ENCODE data around the gene TRMO.

Gene TRMO

DNA sequence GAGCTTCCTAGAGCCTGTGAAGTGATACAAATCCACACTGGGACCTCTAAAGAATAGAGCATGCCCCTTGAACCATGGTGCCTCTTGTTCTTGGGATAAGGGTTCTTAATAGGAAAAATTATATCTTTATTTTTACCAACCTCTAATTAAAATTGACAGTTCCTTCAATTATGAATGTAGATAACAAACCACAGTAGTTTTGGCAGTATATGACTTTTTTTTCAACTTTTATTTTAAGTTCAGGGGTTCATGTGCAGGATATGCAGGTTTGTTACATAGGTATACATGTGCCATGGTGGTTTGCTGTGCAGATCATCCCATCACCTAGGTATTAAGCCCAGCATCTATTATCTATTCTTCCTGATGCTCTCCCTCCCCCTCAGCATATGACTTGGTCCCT is 14.7 kb upstream of the TRMO start:
- FAIRE-seq: no peak

DNA sequence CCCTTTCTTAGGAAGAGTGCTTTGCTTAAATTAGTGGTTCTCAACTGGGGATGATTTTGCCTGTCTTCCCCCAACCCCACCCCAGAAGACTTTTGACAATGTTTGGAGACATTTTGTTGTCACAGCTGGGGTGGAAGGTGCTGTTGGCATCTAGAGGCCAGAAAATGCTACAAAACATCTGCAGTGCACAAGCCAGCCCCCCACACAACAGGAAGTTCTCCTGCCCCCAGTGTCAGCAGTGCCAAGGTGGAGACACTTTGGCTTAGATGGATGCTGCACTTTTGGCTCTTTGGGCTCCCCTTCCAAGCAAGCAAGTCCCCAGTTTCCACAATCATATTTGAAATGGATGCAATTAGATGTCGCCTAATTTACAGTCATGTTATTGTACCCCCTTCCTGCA is 13.0 kb upstream of the TRMO start:
- FAIRE-seq: no peak

DNA sequence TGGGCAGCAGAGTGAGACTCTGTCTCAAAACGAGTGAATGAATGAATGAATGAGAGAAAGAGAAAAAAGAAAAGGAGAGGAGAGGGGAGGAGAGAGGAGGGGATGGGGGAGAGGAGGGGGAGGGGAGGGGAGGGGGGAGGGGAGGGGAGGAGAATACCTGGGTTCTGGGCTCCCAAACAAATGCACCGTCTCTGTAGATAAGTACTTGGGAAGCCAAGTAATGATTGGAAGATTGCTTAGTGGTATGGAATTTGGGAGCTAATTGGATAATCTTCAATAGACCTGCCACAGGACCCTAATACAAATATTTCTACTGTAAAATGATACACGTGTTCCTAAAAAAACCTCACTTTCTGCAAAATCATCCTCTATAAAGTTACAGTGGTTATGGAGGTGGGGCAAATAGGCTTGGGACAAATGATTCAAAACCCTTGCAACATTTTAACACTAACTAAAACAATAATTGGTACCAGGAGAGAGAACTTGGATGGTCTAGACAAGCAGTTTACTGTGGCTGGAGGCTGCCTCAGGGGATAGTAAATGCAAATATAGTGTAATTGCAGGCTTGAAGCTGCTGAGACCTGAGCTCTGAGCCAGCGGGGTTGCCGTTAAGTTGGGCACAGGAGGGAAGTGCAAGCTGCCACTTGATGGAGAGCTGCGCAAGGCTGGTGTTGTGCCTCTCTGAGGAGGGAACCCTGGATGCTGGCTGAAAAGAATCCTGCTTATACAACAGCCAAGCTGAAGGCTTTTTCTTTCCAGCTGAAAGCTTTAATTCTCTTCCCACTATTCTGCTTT is 12.2 kb upstream of the TRMO start:
- no peak for FAIRE-seq

DNA sequence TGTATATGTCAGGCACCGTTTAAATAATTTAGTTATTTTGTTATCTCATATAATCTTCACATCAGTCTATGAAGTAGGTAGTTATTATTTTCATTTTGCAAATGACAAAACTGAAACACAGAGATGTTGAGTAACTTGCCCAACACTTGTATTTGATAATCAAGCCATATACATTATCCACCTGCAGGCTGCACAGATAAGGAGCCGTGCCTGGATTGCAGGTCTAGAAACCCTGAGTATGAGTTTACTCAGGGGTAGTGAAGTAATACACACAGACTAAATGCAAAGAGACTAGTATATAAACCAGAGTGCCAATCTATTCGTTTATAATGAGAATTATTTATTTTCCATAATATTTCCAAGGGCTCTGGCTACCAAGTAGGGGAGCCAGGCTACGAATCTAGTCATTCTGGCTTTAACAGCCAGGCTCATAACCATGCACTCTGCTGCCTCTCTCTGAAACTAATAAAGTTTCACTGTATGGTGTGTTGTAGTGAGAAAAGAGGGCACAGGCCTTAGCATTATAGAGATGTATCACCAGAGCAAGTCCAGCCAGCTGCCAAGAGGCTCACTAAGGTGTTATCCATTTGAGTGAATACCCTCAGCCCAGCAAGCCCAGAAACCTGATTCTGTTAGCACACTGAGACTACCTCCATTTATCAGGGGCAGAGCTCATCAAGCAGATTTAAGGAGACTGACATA is 11.1 kb upstream of the TRMO start:
- no peak for FAIRE-seq

DNA sequence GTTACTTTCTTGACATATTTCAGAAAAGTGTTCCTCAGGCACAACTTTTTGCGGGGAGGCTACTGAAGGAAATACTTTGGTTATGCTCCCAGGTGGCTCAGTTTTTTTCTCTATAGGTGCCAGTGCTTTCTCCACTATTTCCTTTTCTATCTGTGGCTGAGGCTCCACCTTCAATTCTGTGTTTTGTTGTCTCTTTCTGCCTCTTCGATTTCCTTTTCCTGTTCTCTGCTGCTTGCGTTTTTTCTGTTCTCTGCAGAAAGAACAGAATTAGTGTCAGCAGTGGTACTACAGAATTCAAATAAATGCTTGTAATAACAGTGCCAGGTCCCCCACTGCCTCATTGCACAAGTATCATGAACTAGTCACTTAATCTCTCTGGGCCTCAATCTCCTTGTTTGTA is 8.7 kb upstream of the TRMO start:
- no peak for FAIRE-seq

DNA sequence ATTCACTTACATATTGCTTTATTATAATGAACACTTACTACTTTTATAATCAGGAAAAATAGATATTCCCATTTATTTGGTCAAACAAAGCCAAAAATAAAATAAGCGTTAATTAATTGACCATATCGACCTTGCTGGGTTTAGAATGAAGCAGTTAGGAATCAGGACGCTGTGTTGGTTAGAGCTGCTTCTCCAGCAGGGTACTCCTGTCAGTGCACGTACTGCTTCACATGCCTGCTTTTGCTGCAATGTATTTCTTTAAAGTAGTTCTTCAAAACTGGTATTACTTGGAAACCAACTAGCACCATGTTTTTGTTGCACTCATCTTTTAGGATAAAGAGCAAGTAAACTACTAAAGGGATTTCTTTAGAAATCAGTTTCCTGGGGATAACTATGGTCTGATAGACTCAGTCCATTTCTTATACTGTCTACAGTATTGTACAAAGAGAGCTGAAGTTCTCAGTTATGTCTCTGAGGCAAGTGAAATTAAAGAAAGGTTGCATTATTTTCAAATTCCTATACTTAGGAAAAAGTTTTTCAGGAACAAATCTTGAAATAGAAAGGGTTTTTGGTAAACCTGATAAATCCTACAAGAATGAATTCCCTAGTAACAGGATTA is 6.8 kb upstream of the TRMO start:
- FAIRE-seq: no peak

DNA sequence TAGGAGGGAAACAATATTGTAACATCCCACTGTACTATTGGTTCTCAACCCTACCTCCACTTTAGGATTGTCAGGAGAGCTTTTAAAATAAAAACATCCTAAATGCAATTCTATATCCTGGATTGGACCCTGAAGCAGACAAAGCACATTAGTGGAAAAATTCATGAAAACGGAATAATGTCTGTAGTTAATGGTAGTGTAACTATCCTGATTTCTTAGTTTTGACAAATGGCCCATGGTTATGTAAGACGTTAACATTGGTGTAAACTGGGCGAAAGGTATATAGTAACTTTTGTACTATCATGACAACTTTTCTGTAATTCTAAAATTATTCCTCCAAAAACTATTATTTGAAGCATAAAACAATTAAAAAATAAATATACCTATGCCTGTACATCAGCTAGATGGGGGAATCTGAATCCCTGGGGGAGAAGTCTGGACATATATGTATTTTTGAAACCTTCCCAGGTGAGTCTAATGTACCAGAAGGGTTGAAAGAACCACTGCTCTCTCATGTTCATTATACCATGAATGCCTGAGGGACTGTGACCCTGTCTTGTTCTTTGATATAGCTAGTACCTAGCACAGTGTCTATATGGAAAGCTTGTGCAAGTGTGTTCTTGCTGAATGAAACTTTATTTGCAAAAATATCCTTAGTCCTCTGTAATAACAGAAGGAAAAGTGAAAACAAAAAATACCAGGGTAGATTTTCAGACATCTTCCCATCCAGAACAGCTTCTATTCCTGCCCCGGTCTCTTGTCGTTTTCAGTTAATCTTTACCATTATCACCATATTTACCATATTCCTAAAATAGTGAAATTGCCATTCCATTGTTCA is 3.4 kb upstream of the TRMO start:
- FAIRE-seq: no peak

DNA sequence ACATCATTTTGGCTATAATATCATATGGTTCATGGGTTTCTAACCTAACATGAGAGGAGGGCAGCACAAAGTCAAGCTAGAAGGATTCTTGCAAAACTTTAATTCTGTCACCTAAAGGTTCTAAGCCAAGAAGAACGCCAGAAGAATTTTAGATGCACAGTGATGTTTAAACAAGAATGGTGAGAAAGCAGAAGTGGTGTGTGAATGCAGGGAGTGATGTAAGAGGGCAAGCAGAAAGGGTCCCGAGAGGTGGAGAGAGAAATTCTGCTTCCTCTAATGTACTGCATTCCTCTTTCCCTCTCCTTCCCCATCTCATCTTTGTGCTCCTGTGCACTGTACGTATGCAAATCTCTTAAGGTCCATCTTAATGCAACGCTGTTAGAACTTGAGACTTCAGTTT is 2.1 kb upstream of the TRMO start:
- FAIRE-seq: no peak

DNA sequence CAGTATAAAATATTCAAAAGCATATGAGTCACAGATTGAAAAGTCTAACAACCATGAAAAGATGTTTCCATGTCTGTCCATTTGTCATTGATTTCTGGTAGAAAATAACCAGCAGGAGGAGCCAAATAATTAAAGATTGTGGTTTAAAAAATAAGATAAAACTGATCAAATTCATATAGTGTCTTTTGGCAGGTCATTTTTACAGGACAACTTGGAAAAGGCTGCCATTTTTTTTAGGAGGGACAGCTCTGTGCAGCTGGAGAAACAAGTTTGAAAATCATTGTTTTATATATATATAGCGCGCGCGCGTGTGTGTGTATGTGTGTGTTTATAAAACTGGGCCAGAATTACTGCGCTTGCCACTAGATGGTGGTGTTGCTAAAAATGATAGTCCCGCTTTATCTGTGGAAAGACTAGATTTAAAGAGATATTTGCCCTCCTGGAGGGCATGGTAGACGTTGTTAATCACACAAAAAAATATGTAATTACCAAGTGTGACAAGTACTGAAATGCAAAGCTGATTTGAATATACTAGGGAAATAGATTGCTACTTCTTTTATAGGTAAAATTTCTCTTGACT is 1.3 kb upstream of the TRMO start:
- peak; percentile 51 for FAIRE-seq

DNA sequence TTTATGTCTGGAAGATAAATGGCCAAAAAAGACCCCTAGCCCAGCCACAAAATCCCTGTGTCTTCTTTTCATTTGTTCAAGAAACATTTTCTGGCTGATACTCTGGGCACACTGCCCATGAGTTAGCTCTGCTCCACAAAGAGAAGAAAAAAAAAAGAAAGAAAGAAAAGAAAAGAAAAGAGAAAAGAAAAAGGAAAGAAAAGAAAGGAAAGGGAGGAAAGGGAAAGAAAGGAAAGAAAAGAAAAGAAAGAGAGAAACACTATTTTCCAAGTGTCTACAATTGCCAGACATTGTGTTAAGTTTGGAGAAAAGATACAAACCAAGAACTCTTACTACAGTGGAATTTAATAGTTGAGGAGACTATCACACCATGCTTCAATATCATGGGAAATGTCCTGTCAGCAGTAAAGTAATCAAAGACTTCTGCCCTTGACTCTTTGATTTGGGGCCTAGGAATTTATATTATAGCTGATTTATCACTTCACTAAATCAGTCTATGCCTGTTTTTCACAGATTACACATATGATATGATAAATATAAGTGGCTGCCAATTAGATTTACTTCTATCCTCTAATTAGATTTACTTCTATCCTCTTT is 3.0 kb downstream of the TRMO start:
- FAIRE-seq: no peak

DNA sequence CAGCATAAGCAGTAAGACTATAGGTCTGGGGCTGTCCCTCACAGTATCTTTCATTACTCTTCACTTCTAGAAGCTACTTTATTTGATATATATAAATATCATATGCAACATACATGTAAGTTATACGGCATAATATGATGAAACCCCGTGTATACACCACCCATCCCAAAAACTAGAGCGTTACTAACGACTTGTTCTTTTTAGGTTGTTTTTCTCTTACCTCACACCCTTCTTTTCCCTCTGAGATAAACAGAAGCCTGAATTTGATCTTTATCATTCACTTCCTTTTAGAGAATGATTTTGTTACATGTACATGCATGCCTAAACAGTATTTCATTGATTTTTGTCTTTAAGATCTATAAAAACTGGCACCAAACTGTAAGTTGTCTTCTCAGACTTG is 3.7 kb downstream of the TRMO start:
- FAIRE-seq: no peak

DNA sequence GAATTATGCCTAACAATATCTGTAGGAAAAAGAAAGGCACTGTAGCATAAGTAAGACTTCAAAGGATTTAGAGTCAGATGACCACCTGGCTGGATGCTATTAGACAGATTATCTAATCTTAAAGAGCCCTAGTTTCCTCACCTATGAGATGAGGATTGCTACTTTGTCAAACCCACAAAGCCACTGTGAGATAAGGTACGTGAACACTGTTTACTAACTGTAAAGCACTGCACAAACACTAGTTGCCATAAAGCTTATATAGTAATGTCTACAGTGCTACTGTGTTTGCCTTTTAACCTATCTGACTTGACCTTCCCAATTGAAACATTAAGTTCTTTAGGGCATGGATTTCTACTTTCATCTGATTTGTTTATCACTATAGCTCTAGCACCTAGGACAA is 10.3 kb downstream of the TRMO start:
- no peak for FAIRE-seq

DNA sequence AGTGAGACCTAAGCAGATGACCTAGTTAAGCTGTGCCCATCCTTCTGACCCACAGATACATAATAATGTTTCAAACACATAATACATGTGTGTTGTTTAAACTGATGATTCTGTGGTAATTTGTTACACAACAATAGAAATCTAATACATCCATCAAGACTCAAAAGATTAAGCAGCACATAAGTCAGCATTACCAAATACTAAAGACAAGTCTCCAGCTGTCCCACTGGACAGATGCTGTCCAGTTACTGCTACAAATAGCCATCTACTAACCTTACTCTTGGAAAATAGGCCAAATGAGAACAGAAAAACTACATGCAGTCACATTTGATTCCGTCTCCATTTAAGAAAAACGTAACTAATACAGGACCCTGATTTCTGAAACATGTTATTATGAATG is 10.8 kb downstream of the TRMO start:
- FAIRE-seq: no peak

DNA sequence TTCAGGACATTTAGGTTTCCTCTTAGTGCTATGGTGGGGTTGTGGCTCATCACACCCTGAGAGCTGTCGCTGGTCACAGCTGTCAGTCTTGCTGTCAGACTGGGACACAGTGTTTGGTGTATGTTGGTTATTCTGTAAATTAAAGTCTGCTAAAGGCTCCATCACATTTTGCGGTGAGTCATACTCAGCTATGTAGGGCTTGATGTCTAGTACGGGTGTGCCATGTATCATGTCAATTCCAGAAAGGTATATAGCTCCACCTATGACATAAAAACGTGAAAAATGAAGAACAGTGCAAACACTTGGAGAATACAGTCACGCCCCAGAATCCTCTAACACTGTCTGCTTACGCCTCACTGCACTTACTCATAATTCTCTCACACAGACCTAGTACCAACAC is 11.9 kb downstream of the TRMO start:
- FAIRE-seq: no peak

DNA sequence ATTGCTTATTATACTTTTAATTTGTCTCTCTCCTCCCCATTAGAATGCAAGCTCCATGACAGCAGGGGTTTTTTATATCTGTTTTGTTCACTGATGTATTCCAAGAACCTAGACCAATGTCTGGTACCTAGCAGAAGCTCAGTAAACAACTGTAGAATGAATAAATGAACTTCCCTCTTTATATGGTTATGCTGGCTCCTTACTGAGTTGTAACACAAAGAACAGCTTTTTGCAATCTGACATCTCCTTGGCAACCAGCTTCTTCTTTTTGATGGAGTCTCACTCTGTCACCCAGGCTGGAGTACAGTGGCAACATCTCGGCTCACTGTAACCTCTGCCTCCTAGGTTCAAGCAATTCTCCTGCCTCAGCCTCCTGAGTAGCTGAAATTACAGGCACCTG is 13.6 kb downstream of the TRMO start:
- no peak for FAIRE-seq

DNA sequence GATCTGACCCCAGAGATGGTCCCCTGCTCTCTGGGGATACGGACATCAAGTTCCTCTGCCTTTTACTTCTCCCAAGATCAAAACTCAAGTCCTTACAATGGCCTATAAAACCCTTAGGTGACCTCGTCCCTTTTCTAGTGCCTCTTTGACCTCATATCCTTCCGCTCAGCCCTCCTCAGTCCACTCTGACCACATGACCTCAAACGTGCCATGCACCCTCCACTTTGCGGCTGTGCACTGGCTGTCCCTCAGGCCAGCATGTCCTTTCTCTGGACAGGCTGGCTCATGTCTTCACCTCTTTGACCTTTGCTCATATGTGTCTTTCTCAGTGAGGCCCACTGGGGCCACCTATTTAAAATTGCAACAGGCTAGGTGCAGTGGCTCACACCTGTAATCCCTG is 14.7 kb downstream of the TRMO start:
- FAIRE-seq: no peak

DNA sequence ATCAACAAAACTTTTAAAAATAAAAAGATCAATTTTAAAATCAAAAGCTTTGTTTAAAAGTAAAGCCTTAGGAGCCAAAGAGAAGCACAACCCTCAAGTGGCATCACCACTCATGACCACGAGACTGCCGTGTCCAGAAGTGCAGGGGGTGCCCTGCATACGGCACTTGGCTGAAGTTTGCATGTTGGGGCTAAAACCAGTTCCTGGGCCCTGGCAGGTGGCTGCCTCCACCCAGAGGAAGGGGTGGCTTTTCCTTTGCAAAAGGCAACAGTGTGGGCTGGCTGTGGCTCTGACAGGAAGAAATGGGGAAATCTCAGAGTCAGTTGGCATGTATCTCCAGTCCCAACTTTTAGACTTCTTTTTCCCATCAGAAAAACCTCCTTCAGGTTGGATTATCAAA is 15.3 kb downstream of the TRMO start:
- no peak for FAIRE-seq

DNA sequence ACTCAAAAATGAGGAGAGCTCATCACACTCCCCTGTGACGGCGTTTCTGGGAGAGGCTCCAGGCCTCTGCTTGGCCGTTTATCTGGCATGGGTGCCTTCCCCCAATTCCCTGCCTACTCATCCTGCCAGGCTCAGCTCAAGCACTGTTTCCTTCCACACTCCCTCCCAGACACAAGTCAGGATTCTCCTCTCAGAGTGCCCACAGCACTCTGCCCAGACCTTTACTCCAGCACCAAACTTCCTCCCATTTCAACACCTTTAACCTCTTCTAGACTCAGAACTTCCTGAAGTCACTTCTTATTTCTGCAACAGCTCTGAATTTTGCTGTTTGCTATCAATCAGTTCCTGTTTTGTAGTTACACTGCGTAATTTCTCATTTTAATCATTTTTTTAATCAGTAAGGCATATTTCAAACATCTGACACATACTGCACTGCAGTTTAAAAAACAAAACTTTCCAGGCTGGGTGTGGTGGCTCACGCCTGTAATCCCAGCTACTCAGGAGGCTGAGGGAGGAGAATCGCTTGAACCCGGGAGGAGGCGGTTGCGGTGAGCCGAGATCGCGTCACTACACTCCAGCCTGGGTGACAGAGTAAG is 16.0 kb downstream of the TRMO start:
- FAIRE-seq: no peak

DNA sequence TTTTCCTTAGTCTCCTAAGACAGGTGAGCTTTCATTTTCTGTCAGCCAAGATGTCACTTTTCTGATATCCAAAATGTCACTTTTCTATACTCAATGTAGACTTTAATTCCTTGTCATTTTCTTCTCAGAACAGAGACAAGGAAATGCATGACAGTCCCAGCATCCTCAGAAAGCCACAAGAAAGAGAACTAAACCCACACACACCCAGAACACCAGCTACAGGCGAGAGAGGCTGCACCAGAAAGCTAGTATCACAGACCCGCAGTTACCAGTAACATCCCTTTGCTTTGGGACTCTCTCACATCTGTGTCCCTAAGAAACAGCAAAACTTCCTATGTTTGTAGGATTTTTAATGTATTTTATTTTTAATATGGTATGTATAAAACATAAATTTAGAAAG is 17.1 kb downstream of the TRMO start:
- FAIRE-seq: no peak

DNA sequence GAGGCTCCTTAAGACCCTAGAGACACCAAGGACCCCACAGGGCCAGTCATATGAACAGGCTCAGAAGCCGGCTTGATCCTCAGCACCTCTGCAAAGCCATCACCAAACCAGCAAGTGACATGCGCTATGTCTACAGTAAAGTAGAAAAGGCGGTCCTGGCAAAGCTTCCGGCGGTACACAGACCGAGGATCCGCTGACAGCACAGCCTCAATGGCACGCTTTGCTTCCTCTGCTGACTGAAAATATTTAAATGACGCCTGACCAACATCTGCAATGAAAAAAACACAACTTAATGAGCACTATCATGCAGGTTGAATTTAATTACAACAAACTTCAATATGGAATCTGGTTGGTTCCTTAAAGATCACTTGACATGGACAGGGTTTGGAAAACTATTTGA is 17.6 kb downstream of the TRMO start:
- FAIRE-seq: no peak

DNA sequence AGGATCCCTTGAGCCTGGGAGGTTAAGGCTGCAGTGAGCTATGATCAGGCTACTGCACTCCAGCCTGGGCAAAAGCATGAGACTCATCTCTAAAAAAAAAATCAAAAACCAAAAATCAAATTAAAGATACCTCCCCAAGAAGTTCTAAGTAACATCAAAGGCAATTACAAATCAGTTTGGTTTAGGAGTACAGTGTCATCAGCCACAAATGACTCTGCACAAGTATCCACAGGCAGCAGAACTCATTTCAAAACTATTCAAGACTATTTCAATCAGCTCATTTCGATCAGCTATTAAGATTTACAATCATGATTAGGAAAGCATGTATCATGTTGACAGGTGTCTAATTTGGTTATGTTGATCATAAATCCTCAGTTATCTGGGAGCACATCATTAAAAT is 19.1 kb downstream of the TRMO start:
- no peak for FAIRE-seq

Measured in colon (tissue), 2 donors.